Activated CD4-positive, alpha-beta T cell treated with anti-CD3 and anti-CD28 coated beads for 1 hour (primary cell): ENCODE measurements around the gene WFDC10B.
"Not testable (repeated sequence)": the region's sequence is repeated elsewhere in the genome, so short reads cannot be mapped to it uniquely, and the experiment has no call there.

Experiments
- DNase-seq: peaks from one replicate; pipeline ENCODE4 v3.0.0-alpha.2; 2020

WFDC10B gene

DNA sequence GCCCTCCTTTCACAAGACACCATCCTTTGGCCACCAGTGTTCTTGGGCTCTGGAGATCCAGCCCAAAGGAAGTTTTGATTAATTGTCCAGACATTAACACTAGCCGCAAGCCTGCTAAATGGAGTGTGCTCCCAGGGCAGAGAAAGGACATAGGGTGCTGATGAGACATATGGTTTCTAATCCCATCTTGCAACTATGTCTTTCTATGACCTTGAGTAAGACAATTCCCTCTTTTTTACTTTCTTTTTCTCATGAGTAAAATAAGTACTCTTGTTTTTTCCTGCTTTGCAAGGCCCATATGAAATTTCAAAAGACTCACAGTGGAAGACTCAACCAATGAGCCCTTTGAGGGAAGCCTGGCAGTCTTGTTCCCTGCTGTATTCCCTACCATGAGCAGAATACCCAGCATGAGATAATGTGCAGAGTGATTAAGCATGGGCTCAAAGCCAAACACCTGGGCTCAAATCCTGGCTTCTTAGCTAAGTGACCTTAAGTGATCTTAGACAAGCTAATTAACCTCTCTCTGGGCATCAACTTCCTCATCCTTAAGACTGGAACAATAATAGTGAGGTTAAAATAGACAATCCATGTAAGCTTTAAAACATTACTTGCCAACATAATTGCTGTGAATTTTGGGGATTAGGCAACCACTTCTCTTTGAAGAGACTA, at the start of gene WFDC10B:
TSS of gene WFDC10B (minus strand) at position 51 of the 669 bp plus-strand sequence. CDS start 19,027 bp downstream, outside the sequence.
- DNase-seq: no peak

- no peak for DNase-seq
Observed at GRCh38 chr20:45752746-45753145, 47.9 kb upstream of the WFDC10B start.

DNA sequence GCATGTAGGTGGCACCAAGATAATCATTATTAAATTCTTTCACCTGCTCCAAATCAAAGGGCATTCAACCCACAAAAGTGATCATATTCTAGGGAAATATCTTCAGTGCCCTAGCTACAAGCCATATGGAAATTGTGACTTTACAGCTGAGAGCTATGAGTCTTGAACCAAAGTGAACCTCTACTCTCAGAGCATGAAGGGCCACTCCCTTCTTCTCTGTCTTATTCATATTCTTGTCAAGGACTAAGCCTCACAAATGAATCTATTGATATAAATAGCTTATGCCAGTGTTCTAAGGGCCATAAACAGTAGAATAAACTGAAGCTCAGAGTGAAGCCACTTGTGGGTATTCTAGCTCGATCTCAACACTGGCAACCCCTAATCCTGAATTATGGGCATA, 46.9 kb upstream of the WFDC10B start:
- no peak for DNase-seq

DNA sequence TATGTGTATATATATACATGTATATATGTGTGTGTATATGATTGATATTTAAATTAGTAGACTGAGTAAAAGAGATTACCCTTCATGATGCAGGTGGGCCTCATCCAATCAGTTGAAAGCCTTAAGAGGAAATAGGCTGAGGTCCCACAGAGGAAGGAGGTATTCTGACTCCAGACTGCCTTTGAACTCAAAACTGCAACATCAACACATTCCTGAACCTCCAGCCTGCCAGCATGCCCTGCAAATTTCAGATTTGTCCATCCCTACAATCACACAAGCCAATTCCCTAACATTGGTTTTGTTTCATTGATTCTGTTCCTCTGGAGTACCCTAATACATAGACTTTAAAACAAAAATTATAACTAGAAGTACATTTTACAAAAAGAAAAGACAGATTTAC, 40.2 kb upstream of the WFDC10B start:
- no peak for DNase-seq

DNA sequence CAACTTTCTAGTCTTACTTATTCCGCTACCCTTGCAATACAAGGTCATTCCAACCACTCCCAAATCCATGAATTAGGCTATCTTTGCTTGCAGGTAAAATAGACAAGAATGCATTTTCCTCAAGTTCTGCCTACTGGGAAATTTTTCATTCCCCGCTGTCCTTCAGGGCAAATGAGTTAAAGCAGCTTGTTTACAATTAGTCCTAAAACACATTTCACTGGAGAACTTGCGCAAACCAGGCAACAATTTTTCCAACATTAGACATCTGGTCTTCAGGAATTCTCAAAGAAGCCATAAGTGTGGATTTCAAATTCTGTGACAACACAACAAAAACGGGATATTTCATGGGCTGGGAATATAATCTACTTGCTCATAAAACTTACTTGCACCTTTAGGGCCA, 37.8 kb upstream of the WFDC10B start:
- DNase-seq: no peak

- no peak for DNase-seq
Observed at GRCh38 chr20:45735988-45736387, 31.2 kb upstream of the WFDC10B start.

DNA sequence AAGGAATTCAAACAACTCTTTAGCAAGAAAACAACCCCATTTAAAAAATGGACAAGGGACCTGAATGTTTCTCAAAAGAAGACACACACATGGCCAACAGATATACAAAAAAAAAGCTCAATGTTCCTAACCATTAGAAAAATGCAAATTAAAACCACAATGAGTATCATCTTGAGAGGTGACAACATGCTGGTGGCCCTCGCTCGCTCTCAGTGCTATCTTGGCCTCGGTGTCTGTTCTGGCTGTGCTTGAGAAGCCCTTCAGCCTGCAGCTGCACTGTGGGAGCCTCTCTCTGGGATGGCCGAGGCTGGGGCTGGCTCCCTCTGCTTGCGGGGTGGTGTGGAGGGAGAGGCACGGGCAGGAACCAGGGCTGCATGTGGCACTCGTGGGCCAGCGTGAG, 30.7 kb upstream of the WFDC10B start:
- no peak for DNase-seq

DNA sequence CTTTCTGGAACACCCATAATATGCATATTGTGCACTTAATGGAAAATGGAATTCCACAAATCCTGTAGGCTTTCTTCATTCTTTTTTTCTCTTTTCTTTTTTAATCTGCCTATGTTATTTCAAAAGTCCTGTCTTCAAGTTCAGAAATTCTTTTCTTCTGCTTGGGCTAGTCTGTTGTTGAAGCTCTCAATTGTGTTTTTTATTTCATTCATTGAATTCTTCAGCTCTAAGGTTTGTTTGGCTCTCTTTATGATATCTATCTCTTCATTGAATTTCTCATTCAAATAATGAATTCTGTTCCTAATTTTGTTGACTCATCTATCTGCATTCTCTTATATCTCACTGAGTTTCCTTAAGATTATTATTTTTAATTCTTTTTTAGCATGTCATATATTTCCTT, 27.4 kb upstream of the WFDC10B start:
- DNase-seq: no peak

GRCh38 chr20:45727044-45727443, 22.2 kb upstream of the WFDC10B start:
- DNase-seq: no peak

DNA sequence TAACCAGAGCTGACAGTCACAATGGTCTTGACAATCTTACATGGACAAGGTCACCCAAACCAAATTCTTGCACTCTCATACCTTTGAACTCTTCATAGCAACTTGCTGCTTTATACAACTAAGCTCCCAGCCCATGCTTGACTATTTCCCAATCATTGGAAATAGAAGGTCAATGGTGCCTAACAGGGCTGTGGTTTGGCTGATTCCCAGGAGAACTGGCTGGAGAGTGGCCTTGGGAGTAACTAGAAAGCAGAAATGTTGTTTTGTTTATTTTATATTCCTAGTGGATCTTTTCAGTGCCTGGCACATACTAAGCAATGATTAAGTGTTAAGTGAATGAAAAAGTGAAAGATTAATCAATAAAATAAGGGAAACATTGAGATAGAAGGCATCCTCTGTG, 20.3 kb upstream of the WFDC10B start:
- no peak for DNase-seq

DNA sequence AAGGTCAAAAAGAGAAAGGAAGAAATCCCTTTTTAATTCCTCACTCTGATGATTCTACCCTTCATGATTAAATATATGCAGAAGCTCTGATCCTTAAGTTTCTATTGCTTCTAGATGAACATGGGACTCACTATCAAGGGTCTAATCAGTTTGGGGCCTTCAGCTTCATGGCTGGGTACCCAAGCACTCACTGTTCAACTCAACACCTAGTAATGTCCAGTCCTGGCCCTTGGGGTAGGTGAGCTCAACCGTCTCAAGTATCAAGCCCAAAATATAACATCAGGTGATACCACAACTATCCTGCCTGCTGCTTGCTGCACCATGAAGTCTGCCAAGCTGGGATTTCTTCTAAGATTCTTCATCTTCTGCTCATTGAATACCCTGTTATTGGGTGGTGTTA, 17.2 kb upstream of the WFDC10B start, which contains the start of gene SPINT4:
TSS of gene SPINT4 (plus strand) at position 301 of the 400 bp plus-strand sequence. CDS start at position 322, 21 bp downstream.
- DNase-seq: no peak

GRCh38 chr20:45716141-45716688, 11.4 kb upstream of the WFDC10B start:
- DNase-seq: not testable (repeated sequence)

DNA sequence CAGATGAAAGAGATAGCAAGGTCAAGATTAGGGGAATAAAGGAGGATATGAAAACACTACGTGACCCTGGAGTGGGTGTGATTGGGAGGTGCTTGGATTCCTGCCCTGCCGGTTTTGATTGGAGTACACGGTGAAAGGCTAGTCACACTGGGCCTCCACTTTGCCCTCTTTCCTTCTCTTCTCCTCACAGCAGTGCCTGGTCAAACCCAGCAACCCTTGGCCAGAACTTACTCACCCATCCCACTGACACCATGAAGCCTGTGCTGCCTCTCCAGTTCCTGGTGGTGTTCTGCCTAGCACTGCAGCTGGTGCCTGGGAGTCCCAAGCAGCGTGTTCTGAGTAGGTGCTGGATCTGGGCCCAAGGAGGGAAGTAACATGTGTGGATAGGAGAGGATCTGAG, 2.9 kb downstream of the WFDC10B start, which contains the start of gene WFDC13:
TSS of gene WFDC13 (plus strand) at position 166 of the 400 bp plus-strand sequence. CDS start at position 252, 86 bp downstream.
- DNase-seq: no peak

GRCh38 chr20:45701104-45701503, 3.7 kb downstream of the WFDC10B start:
- no peak for DNase-seq

- DNase-seq: no peak
Observed at GRCh38 chr20:45695496-45695895, 9.3 kb downstream of the WFDC10B start.

DNA sequence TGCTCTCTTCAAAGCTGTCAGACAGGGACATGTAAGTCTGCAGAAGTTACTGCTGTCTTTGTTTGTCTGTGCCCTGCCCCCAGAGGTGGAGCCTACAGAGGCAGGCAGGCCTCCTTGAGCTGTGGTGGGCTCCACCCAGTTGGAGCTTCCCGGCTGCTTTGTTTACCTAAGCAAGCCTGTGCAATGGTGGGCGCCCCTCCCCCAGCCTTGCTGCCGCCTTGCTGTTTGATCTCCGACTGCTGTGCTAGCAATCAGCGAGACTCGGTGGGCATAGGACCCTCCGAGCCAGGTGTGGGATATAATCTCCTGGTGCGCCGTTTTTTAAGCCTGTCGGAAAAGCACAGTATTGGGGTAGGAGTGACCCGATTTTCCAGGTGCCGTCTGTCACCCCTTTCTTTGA, 11.5 kb downstream of the WFDC10B start:
- not testable (repeated sequence) for DNase-seq

- no peak for DNase-seq
Observed at GRCh38 chr20:45685896-45686295, 18.9 kb downstream of the WFDC10B start.

DNA sequence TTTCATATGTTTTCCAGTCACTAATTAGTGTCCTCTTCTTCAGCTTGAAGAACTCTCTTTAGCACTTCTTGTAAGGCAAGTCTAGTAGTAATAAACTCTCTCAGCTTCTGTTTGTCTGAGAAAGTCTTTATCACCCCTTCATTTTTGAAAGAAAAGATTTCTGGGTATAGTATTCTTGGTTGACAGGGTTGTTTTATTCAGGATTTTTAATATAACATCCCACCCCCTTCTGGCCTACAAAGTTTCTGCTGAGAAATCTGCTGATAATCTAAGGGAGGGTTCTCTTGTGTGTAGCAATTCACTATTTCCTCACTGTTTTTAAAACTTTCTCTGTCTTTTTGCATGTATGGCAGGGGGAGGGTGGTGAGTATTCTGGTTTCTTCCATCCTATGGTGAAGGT, 25.2 kb downstream of the WFDC10B start:
- no peak for DNase-seq

- no peak for DNase-seq
Observed at GRCh38 chr20:45672765-45673164, 32.1 kb downstream of the WFDC10B start.

- DNase-seq: no peak
Observed at GRCh38 chr20:45670139-45670538, 34.7 kb downstream of the WFDC10B start, which contains the start of gene WFDC11. Gene WFDC11, minus strand, starts transcription at chr20:45670239. Its CDS starts 19,639 bp downstream, at chr20:45650600.

GRCh38 chr20:45657038-45657437, 47.8 kb downstream of the WFDC10B start:
- not testable (repeated sequence) for DNase-seq

DNA sequence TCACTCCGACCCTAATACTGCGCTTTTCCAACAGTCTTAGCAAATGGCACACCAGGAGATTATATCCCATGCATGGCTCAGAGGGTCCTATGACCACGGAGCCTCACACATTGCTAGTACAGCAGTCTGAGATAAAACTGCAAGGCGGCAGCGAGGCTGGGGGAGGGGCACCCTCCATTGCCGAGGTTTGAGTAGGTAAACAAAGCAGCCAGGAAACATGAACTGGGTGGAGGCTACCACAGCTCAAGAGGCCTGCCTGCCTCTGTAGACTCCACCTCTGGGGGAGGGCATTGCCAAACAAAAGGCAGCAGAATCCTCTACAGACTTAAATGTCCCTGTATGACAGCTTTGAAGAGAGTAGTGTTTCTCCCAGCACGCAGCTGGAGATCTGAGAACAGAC, 53.1 kb downstream of the WFDC10B start:
- not testable (repeated sequence) for DNase-seq

GRCh38 chr20:45649312-45649863, 55.4 kb downstream of the WFDC10B start:
- DNase-seq: no peak

GRCh38 chr20:45647441-45648050, 57.3 kb downstream of the WFDC10B start:
- no peak for DNase-seq
